GM12865 (cell line): ENCODE results near the gene SLC44A5.
"Not testable (repeated sequence)": the region's sequence is repeated elsewhere in the genome, so short reads cannot be mapped to it uniquely, and the experiment has no call there.

Source experiments
- DNase-seq: peaks from one replicate; pipeline ENCODE4 v3.0.0; 2010; ENCODE audit warnings: low read depth
- H3K4me3 ChIP-seq: 2 replicates; pipeline ENCODE4 v1.5.1; 2011; ENCODE audit warnings: mild to moderate bottlenecking, low read depth, low read length, control low read depth
- TF ChIP-seq, protein P1 (sequence below): IDR thresholded peaks from 2 replicates; pipeline ENCODE4 v1.5.1; 2011; ENCODE audit warnings: low read length, control low read depth, low read depth, inconsistent platforms; ENCODE audit not compliant: insufficient read depth; ENCODE audit errors: missing control alignments

SLC44A5 gene

GRCh38 chr1:75614399-75614756 is 3.5 kb upstream of the SLC44A5 start:
- no peak overlapping the region for H3K4me3 ChIP-seq
- TF ChIP-seq, protein P1, sequence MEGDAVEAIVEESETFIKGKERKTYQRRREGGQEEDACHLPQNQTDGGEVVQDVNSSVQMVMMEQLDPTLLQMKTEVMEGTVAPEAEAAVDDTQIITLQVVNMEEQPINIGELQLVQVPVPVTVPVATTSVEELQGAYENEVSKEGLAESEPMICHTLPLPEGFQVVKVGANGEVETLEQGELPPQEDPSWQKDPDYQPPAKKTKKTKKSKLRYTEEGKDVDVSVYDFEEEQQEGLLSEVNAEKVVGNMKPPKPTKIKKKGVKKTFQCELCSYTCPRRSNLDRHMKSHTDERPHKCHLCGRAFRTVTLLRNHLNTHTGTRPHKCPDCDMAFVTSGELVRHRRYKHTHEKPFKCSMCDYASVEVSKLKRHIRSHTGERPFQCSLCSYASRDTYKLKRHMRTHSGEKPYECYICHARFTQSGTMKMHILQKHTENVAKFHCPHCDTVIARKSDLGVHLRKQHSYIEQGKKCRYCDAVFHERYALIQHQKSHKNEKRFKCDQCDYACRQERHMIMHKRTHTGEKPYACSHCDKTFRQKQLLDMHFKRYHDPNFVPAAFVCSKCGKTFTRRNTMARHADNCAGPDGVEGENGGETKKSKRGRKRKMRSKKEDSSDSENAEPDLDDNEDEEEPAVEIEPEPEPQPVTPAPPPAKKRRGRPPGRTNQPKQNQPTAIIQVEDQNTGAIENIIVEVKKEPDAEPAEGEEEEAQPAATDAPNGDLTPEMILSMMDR: no peak
- no peak for DNase-seq

GRCh38 chr1:75613916-75614315 is 3.0 kb upstream of the SLC44A5 start:
- TF ChIP-seq, protein P1: no peak
- H3K4me3 ChIP-seq: no peak overlapping the region
- DNase-seq: no peak

GRCh38 chr1:75612976-75613375 is 2.1 kb upstream of the SLC44A5 start:
- no peak for DNase-seq
- no peak overlapping the region for H3K4me3 ChIP-seq
- TF ChIP-seq, protein P1: no peak

GRCh38 chr1:75602486-75602885 is 8.4 kb downstream of the SLC44A5 start:
- H3K4me3 ChIP-seq: no peak overlapping the region
- DNase-seq: no peak
- TF ChIP-seq, protein P1: no peak

- TF ChIP-seq, protein P1: no peak
- no peak for DNase-seq
- no peak overlapping the region for H3K4me3 ChIP-seq
Measured at GRCh38 chr1:75600781-75601180, 10.1 kb downstream of the SLC44A5 start.

DNA sequence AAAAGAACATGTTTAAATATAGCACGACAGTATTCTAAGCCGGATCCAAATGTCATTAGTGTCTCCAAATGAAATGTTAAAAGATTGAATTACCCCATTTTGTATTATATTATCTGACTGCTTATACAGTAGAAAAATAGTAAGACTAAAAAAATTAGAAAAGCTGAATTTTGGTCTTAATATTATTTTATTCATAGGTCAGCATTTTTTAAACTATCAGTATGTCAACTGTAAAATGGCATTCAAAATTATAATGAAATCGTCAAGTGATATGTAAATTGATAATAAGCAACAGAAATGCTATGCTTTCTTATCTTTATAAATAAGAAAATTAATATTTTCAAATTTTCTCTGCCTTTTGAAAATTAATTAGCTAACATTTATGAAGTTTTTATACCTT is 16.6 kb downstream of the SLC44A5 start:
- H3K4me3 ChIP-seq: no peak overlapping the region
- DNase-seq: no peak
- TF ChIP-seq, protein P1: no peak

- DNase-seq, H3K4me3 ChIP-seq: not testable (repeated sequence)
Measured at GRCh38 chr1:75593457-75593856, 17.5 kb downstream of the SLC44A5 start.
